Activated CD4-positive, alpha-beta T cell treated with anti-CD3 and anti-CD28 coated beads, Interleukin-2, amount 50 U/mL, for 16 hours (primary cell): ENCODE results near the gene DNAJC7.
A peak's percentile ranks its signal among the peaks of the same experiment; 100 is the strongest.

Experiments used
- DNase-seq: peaks from one replicate; pipeline ENCODE4 v3.0.0-alpha.2; 2020

DNAJC7 gene

GRCh38 chr17:42016941-42017865 lies at the start of gene DNAJC7:
DNAJC7 (minus strand) TSS chr17:42017439; CDS start chr17:42017416, 23 bp downstream.
- peak; percentile 95 for DNase-seq

- DNase-seq, result no peak
Measured at GRCh38 chr17:42065201-42065600, 48.0 kb upstream of the DNAJC7 start.

- DNase-seq, result no peak
Measured at GRCh38 chr17:42062681-42063080, 45.4 kb upstream of the DNAJC7 start.

GRCh38 chr17:42061646-42062487 lies 44.6 kb upstream of the DNAJC7 start:
- no peak for DNase-seq

- no peak for DNase-seq
Measured at GRCh38 chr17:42060231-42060630, 43.0 kb upstream of the DNAJC7 start.

- DNase-seq, result no peak
Measured at GRCh38 chr17:42059815-42060214, 42.6 kb upstream of the DNAJC7 start.

- no peak for DNase-seq
Measured at GRCh38 chr17:42058063-42058462, 40.8 kb upstream of the DNAJC7 start.

GRCh38 chr17:42056635-42057034 lies 39.4 kb upstream of the DNAJC7 start:
- DNase-seq, result no peak

GRCh38 chr17:42055496-42055895 lies 38.3 kb upstream of the DNAJC7 start:
- DNase-seq, result no peak

GRCh38 chr17:42055027-42055426 lies 37.8 kb upstream of the DNAJC7 start:
- no peak for DNase-seq

- no peak for DNase-seq
Measured at GRCh38 chr17:42053731-42054500, 36.7 kb upstream of the DNAJC7 start.

GRCh38 chr17:42052346-42052877 lies 35.2 kb upstream of the DNAJC7 start:
- no peak for DNase-seq

- DNase-seq, result no peak
Measured at GRCh38 chr17:42051645-42052044, 34.4 kb upstream of the DNAJC7 start.

- no peak for DNase-seq
Measured at GRCh38 chr17:42051013-42051400, 33.8 kb upstream of the DNAJC7 start.

- DNase-seq, result no peak
Measured at GRCh38 chr17:42050393-42051012, 33.3 kb upstream of the DNAJC7 start, which contains the start of gene C17orf113. C17orf113 (minus strand) TSS chr17:42050601; CDS start chr17:42043376, 7,225 bp downstream.

GRCh38 chr17:42049834-42050392 lies 32.7 kb upstream of the DNAJC7 start:
- no peak for DNase-seq

- no peak for DNase-seq
Measured at GRCh38 chr17:42047343-42047742, 30.1 kb upstream of the DNAJC7 start.

- DNase-seq, result no peak
Measured at GRCh38 chr17:42045719-42046118, 28.5 kb upstream of the DNAJC7 start.

GRCh38 chr17:42042598-42043319 lies 25.5 kb upstream of the DNAJC7 start:
- DNase-seq, result no peak

- DNase-seq, result no peak
Measured at GRCh38 chr17:42041619-42042018, 24.4 kb upstream of the DNAJC7 start.

GRCh38 chr17:42040818-42041217 lies 23.6 kb upstream of the DNAJC7 start:
- no peak for DNase-seq
